ENCODE results near the gene IFRD2. TPM values are rescaled to one million over a fixed set of nuclear protein-coding genes. Genes with fewer than 3 reads are reported as not detected.

The IFRD2 gene
- total and polyA plus RNA-seq, 2 of the 13 experiments (the other 11 are each of a cell fraction or from before 2014, with no cell fraction given) = 32.8 to 96.1 TPM

DNA sequence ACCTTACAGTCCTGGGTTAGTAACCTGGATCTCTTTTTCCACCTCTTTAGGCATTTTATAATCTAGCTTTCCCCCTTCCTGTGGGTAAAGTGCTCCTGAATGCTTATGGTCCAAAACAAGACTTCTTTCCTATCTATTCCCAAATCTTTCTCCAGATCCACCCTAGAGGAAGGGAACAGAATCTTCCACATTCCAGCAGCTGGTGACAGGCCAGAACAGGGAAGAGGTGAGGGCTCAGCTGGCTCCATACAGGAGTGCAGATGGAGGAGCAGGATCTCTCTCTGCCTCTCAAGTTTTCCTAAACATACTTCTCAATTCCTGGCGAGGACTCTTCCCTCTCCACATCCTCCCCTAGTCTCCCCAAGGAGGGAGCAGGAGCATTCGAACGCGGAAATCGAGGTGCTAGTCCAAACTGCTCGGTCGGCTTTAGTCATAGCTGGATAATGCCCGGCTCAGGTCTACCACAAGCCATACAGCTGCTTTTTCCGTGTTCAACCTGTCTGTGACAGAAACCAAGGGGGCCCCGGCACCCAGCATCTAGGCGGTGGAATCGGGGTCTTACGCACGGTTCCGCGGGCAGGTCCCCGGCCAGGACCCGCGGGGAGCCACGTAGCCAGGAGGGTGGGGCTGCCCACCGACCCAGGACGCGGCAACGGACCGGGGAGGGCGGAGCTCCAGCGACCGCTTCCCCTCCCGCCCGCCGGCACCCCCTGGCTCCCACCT, 44.4 kb upstream of the IFRD2 start (continued):
- TF ChIP-seq ZBTB7A (CRISPR knock-in tag; IDR thresholded peaks at IDR 0.05) = peak; percentile 74; the same call in 1 of the 2 replicates
- TF ChIP-seq ARHGAP35 (CRISPR knock-in tag; IDR thresholded peaks at IDR 0.05; ENCODE audit: borderline replicate concordance) = no peak
- TF ChIP-seq, protein P1, sequence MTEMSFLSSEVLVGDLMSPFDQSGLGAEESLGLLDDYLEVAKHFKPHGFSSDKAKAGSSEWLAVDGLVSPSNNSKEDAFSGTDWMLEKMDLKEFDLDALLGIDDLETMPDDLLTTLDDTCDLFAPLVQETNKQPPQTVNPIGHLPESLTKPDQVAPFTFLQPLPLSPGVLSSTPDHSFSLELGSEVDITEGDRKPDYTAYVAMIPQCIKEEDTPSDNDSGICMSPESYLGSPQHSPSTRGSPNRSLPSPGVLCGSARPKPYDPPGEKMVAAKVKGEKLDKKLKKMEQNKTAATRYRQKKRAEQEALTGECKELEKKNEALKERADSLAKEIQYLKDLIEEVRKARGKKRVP (CRISPR knock-in tag; IDR thresholded peaks at IDR 0.05) = 0 out of 4 replicates have a peak, but pooled peaks of 1 of the 2 experiments have one; percentile 52
- TF ChIP-seq HNRNPK (IDR thresholded peaks at IDR 0.05; ENCODE audit: low read depth, low read length, poor library complexity, severe bottlenecking) = peak; percentile 8
- no peak for TF ChIP-seq TARDBP (CRISPR knock-in tag; IDR thresholded peaks at IDR 0.05)
- TF ChIP-seq KDM5A (IDR thresholded peaks at IDR 0.05; ENCODE audit: borderline replicate concordance, low read length) = 0 out of 2 replicates have a peak, but pooled peaks have one; percentile 8

GRCh38 chr3:50334339-50335075, 42.3 kb upstream of the IFRD2 start:
- Histone ChIP-seq H3K27ac (ENCODE audit: extremely low read length, insufficient read depth, low read length) (no peak overlapping the region), H3K4me3 (replicated peaks in 1 of 3; ENCODE audit: insufficient read depth in 1 of 3, low read depth in 2 of 3, low read length in 3 of 3) (no peak overlapping the region), H3K9ac (ENCODE audit: insufficient read depth, low read depth, low read length) (peak overlapping the region; percentile 15; the same call in 1 of the 2 replicates), H3K36me3 (replicated peaks in 1 of 2; ENCODE audit: control insufficient read depth in 1 of 2, insufficient read depth in 2 of 2, low read length in 2 of 2) (peaks cover 22 to 39% of the 10 kb centered on the region in 2 experiments), H2AFZ (ENCODE audit: low read length) (no peak overlapping the region), H3K4me2 (ENCODE audit: low read depth, low read length) (peak overlapping the region; percentile 97), H3K79me2 (ENCODE audit: insufficient read depth, low read length) (peaks cover 46% of the 10 kb centered on the region), H4K20me1 (ENCODE audit: insufficient read depth, low read length) (peaks cover 12% of the 10 kb centered on the region), H3K9me3 (ENCODE audit: low read length) (no peaks in the 10 kb centered on the region), H3K4me1 (ENCODE audit: insufficient read depth, low read length) (peaks cover 53% of the 10 kb centered on the region), H3K27me3 (ENCODE audit: control insufficient read depth in 1 of 2, insufficient read depth in 2 of 2, low read length in 2 of 2) (peaks cover 0 to 2% of the 10 kb centered on the region in 2 experiments; a peak in 1 of 5 replicates)
- ChIA-PET CTCF (ENCODE audit: low intra/inter-chr PET ratio, low total read pairs) (no interaction called here), POLR2A (interaction anchor here (4.7 kb wide), 1 partner anchor 11 kb away, joined by 58 read pairs; the partner anchor contains the start of gene HYAL2)
- in situ Hi-C loops (cut with HindIII; ENCODE audit: extremely low pct_ligation_motif_present, low pct_unique_long_range_greater_than_20kb) = no loop called here
- intact Hi-C loops (cut with micrococcal nuclease; ENCODE audit: unreplicated experiment) = no loop called here
- FAIRE-seq (no peak), ATAC-seq (no peak), DNase-seq (ENCODE audit: low spot score) (no peak)
- BruUV-seq (replicated peaks) = no TSS peak
- 82% methylated on average over 5 of the region's 5 CpGs for WGBS (ENCODE audit: low lambda C conversion rate)
- TF ChIP-seq, protein P2, sequence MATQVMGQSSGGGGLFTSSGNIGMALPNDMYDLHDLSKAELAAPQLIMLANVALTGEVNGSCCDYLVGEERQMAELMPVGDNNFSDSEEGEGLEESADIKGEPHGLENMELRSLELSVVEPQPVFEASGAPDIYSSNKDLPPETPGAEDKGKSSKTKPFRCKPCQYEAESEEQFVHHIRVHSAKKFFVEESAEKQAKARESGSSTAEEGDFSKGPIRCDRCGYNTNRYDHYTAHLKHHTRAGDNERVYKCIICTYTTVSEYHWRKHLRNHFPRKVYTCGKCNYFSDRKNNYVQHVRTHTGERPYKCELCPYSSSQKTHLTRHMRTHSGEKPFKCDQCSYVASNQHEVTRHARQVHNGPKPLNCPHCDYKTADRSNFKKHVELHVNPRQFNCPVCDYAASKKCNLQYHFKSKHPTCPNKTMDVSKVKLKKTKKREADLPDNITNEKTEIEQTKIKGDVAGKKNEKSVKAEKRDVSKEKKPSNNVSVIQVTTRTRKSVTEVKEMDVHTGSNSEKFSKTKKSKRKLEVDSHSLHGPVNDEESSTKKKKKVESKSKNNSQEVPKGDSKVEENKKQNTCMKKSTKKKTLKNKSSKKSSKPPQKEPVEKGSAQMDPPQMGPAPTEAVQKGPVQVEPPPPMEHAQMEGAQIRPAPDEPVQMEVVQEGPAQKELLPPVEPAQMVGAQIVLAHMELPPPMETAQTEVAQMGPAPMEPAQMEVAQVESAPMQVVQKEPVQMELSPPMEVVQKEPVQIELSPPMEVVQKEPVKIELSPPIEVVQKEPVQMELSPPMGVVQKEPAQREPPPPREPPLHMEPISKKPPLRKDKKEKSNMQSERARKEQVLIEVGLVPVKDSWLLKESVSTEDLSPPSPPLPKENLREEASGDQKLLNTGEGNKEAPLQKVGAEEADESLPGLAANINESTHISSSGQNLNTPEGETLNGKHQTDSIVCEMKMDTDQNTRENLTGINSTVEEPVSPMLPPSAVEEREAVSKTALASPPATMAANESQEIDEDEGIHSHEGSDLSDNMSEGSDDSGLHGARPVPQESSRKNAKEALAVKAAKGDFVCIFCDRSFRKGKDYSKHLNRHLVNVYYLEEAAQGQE (IDR thresholded peaks at IDR 0.05; ENCODE audit: borderline replicate concordance in 1 of 2, low read depth in 1 of 2, low read length in 2 of 2) = no peak
- TF ChIP-seq RBFOX2 (IDR thresholded peaks at IDR 0.05; ENCODE audit: low read depth, low read length) (0 out of 2 replicates have a peak, but pooled peaks have one; percentile 9), STAT5B (CRISPR knock-in tag; IDR thresholded peaks at IDR 0.05) (no peak), ZFP1 (CRISPR knock-in tag; IDR thresholded peaks at IDR 0.05) (no peak), POLR2G (IDR thresholded peaks at IDR 0.05; ENCODE audit: low read depth, low read length) (peak; percentile 31; the same call in 1 of the 2 replicates), GABPA (IDR thresholded peaks at IDR 0.05; ENCODE audit: low read depth, low read length) (no peak), GABPA (CRISPR knock-in tag; IDR thresholded peaks at IDR 0.05; ENCODE audit: low read depth) (no peak)
- TF ChIP-seq, protein P3, sequence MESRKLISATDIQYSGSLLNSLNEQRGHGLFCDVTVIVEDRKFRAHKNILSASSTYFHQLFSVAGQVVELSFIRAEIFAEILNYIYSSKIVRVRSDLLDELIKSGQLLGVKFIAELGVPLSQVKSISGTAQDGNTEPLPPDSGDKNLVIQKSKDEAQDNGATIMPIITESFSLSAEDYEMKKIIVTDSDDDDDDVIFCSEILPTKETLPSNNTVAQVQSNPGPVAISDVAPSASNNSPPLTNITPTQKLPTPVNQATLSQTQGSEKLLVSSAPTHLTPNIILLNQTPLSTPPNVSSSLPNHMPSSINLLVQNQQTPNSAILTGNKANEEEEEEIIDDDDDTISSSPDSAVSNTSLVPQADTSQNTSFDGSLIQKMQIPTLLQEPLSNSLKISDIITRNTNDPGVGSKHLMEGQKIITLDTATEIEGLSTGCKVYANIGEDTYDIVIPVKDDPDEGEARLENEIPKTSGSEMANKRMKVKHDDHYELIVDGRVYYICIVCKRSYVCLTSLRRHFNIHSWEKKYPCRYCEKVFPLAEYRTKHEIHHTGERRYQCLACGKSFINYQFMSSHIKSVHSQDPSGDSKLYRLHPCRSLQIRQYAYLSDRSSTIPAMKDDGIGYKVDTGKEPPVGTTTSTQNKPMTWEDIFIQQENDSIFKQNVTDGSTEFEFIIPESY (CRISPR knock-in tag; IDR thresholded peaks at IDR 0.05) = no peak

All from HepG2 (cell line).